Measurements from ENCODE around the gene CCDC121. TPM values are rescaled to one million over a fixed set of nuclear protein-coding genes. Genes with fewer than 3 reads are reported as not detected.
"Not testable (repeated sequence)": the region's sequence is repeated elsewhere in the genome, so short reads cannot be mapped to it uniquely, and the experiment has no call there.

The CCDC121 gene
- total RNA-seq, 2 donors from 2014 or later: 1.3 TPM

- no peak for DNase-seq
- Mint-ChIP-seq H3K27me3 (no peaks in the 10 kb centered on the region), H3K4me3 (no peak overlapping the region), H3K27ac (no peak overlapping the region), H3K4me1 (peaks cover 8% of the 10 kb centered on the region), H3K36me3 (ENCODE audit: low read depth) (peaks cover 14% of the 10 kb centered on the region)
- H3K9me3 ChIP-seq (ENCODE audit: control insufficient read depth, low read length, poor library complexity, severe bottlenecking): no peaks in the 10 kb centered on the region
- ATAC-seq: no peak
These were observed 23.5 kb upstream of the CCDC121 start for GRCh38 chr2:27652341-27652740.

- Mint-ChIP-seq H3K4me1 (peaks cover 11% of the 10 kb centered on the region), H3K36me3 (ENCODE audit: low read depth) (peaks cover 16% of the 10 kb centered on the region), H3K4me3 (no peak overlapping the region), H3K27ac (no peak overlapping the region), H3K27me3 (no peaks in the 10 kb centered on the region)
- ATAC-seq (no peak), DNase-seq (no peak)
- no peaks in the 10 kb centered on the region for H3K9me3 ChIP-seq (ENCODE audit: control insufficient read depth, low read length, poor library complexity, severe bottlenecking)
These were observed 22.2 kb upstream of the CCDC121 start for GRCh38 chr2:27651056-27651455.

GRCh38 chr2:27647737-27648136 lies 18.9 kb upstream of the CCDC121 start:
- Mint-ChIP-seq H3K27ac (peak overlapping the region; percentile 32), H3K36me3 (ENCODE audit: low read depth) (peaks cover 9% of the 10 kb centered on the region), H3K4me1 (peaks cover 9% of the 10 kb centered on the region), H3K27me3 (no peaks in the 10 kb centered on the region), H3K4me3 (no peak overlapping the region)
- DNase-seq: no peak
- ATAC-seq: no peak
- no peaks in the 10 kb centered on the region for H3K9me3 ChIP-seq (ENCODE audit: control insufficient read depth, low read length, poor library complexity, severe bottlenecking)

DNA sequence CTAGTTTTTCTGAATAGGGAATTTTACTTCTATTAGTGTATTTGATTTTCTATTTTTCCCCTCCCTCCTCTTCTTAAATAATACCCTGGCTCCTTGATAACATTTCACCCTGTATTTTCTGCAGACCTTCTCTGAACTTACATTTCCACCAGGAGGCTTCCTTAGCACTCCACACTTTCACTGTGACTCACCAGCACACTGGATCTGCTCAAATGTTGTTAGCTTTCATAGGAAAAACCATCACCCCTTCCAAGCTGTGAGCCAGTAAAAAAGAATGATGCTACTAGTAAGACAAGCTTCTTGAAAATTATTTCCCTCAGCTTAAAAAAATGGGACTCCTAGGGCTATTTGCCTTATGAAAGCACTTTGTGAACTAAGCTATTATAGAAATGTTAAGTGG lies 18.5 kb upstream of the CCDC121 start:
- Mint-ChIP-seq H3K4me1 (peaks cover 9% of the 10 kb centered on the region), H3K36me3 (ENCODE audit: low read depth) (peaks cover 6% of the 10 kb centered on the region), H3K27ac (peak overlapping the region; percentile 32), H3K27me3 (no peaks in the 10 kb centered on the region), H3K4me3 (no peak overlapping the region)
- no peak for DNase-seq
- ATAC-seq: no peak
- no peaks in the 10 kb centered on the region for H3K9me3 ChIP-seq (ENCODE audit: control insufficient read depth, low read length, poor library complexity, severe bottlenecking)

- no peaks in the 10 kb centered on the region for H3K9me3 ChIP-seq (ENCODE audit: control insufficient read depth, low read length, poor library complexity, severe bottlenecking)
- Mint-ChIP-seq H3K27me3 (no peaks in the 10 kb centered on the region), H3K27ac (no peak overlapping the region), H3K36me3 (ENCODE audit: low read depth) (peaks cover 9% of the 10 kb centered on the region), H3K4me1 (peaks cover 9% of the 10 kb centered on the region), H3K4me3 (no peak overlapping the region)
- ATAC-seq (no peak), DNase-seq (no peak)
These were observed 16.4 kb upstream of the CCDC121 start for GRCh38 chr2:27645197-27645596.

DNA sequence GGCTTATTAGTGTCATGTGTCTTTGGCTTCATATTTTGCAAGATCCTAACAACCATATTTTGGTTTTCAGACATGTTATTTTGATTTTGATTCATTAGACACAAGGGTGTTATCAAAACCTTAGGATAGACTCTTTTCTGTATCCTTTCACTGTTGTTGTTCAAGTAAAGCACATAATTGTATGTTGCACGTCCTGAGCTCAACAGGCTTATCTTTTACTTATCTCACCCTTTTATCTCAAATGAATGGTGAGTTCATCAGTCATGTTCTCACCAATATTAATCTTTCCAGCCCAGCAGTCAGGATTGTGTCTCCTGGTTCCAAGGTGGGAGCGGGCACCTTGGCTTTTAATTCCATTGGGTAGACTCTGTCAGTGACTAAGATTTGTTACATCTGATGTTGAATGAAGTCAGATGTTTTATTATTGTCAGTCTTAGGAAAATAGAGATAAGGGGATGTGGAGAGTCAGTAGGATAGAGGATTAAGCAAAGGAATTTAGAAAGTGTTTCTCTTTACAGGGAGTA lies 12.0 kb upstream of the CCDC121 start:
- Mint-ChIP-seq H3K4me3 (peak overlapping the region; percentile 41), H3K36me3 (ENCODE audit: low read depth) (peaks cover 9% of the 10 kb centered on the region), H3K27ac (no peak overlapping the region), H3K27me3 (no peaks in the 10 kb centered on the region), H3K4me1 (peaks cover 8% of the 10 kb centered on the region)
- DNase-seq (no peak), ATAC-seq (no peak)
- no peaks in the 10 kb centered on the region for H3K9me3 ChIP-seq (ENCODE audit: control insufficient read depth, low read length, poor library complexity, severe bottlenecking)

DNA sequence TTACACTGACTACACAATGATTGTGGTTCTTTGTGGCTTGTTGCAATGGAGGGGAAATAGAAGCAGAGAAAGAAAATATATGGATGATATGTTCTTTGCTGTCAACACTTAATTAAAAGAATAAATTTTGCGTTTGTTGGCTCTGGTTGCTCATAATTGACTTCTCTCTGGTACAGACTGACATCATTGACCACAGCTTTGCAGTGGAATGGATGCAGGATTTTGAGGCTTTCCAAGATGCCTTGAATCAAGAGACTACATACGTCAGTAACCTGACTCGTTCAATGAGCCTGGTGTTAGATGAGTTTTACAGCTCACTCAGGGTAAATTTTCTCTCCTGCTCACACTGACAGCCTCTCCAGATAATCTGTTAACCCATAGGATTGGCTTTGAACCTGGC lies 9.9 kb upstream of the CCDC121 start:
- H3K4me1 Mint-ChIP-seq: peaks cover 16% of the 10 kb centered on the region
- H3K36me3 Mint-ChIP-seq (ENCODE audit: low read depth): peaks cover 22% of the 10 kb centered on the region
- H3K27me3 Mint-ChIP-seq: no peaks in the 10 kb centered on the region
- no peak overlapping the region for H3K4me3 Mint-ChIP-seq
- DNase-seq (no peak), ATAC-seq (no peak)
- peak overlapping the region; percentile 32 for H3K27ac Mint-ChIP-seq
- no peaks in the 10 kb centered on the region for H3K9me3 ChIP-seq (ENCODE audit: control insufficient read depth, low read length, poor library complexity, severe bottlenecking)

GRCh38 chr2:27638037-27638637 lies 9.3 kb upstream of the CCDC121 start:
- H3K27me3 Mint-ChIP-seq: no peaks in the 10 kb centered on the region
- H3K36me3 Mint-ChIP-seq (ENCODE audit: low read depth): peaks cover 22% of the 10 kb centered on the region
- H3K9me3 ChIP-seq (ENCODE audit: control insufficient read depth, low read length, poor library complexity, severe bottlenecking): no peaks in the 10 kb centered on the region
- H3K4me3 Mint-ChIP-seq: no peak overlapping the region
- peaks cover 16% of the 10 kb centered on the region for H3K4me1 Mint-ChIP-seq
- H3K27ac Mint-ChIP-seq: peak overlapping the region; percentile 32
- ATAC-seq (peak; percentile 40), DNase-seq (no peak)

- Mint-ChIP-seq H3K27me3 (no peaks in the 10 kb centered on the region), H3K36me3 (ENCODE audit: low read depth) (peaks cover 24% of the 10 kb centered on the region), H3K27ac (no peak overlapping the region), H3K4me3 (no peak overlapping the region), H3K4me1 (peaks cover 18% of the 10 kb centered on the region)
- H3K9me3 ChIP-seq (ENCODE audit: control insufficient read depth, low read length, poor library complexity, severe bottlenecking): no peaks in the 10 kb centered on the region
- ATAC-seq: no peak
- no peak for DNase-seq
These were observed 8.0 kb upstream of the CCDC121 start for GRCh38 chr2:27636766-27637165.

- no peak for ATAC-seq
- H3K27me3 Mint-ChIP-seq: no peaks in the 10 kb centered on the region
- DNase-seq: no peak
- peaks cover 24% of the 10 kb centered on the region for H3K4me1 Mint-ChIP-seq
- H3K4me3 Mint-ChIP-seq: no peak overlapping the region
- no peaks in the 10 kb centered on the region for H3K9me3 ChIP-seq (ENCODE audit: control insufficient read depth, low read length, poor library complexity, severe bottlenecking)
- peak overlapping the region; percentile 53 for H3K27ac Mint-ChIP-seq
- peaks cover 22% of the 10 kb centered on the region for H3K36me3 Mint-ChIP-seq (ENCODE audit: low read depth)
These were observed 5.5 kb upstream of the CCDC121 start for GRCh38 chr2:27634291-27634690.

- H3K4me1 Mint-ChIP-seq: peaks cover 24% of the 10 kb centered on the region
- not testable (repeated sequence) for DNase-seq; H3K9me3 ChIP-seq (ENCODE audit: control insufficient read depth, low read length, poor library complexity, severe bottlenecking); H3K27me3 Mint-ChIP-seq; H3K27ac Mint-ChIP-seq; H3K4me3 Mint-ChIP-seq; ATAC-seq
- H3K36me3 Mint-ChIP-seq (ENCODE audit: low read depth): peaks cover 11% of the 10 kb centered on the region
These were observed 1.4 kb upstream of the CCDC121 start for GRCh38 chr2:27630257-27630656.

DNA sequence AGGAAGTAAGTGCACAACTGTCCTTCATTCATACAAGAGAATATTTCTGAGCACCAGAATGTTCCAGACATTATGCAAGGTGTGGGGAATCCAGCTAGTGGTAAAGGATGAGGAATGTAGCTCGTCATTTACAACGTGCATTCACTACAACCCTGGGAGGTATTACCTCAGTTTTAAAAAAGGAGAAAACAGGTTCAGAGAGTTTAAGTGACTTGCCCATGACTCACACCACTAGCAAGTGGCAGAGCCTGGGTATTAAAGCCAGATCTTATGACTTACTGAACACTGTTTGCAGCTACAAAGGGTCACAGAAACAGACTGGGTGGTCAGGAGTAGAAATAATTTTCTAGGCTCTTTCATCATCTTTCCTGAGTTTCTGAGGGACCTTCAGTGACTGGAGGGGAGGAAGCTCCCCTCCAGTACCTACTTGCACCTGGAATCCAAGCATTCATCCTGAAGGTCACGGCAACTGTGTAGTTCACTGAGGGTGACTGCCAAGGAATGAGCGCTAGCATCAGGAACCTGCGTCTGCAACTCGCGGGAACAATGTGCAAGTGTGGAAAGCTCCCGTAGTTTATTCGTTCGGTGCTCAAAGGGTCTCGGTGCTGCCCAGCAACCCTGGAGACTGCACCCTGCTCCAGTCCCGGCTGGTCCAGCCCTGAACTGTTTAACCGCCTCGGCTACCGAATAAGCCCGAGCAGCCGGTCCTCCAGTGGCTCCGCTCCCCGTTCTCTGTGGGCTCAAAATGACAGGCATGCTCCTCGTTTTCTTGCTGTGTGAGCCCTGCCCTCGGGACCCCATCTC lies 647 bp downstream of the CCDC121 start:
- peak; percentile 27 for ATAC-seq

DNA sequence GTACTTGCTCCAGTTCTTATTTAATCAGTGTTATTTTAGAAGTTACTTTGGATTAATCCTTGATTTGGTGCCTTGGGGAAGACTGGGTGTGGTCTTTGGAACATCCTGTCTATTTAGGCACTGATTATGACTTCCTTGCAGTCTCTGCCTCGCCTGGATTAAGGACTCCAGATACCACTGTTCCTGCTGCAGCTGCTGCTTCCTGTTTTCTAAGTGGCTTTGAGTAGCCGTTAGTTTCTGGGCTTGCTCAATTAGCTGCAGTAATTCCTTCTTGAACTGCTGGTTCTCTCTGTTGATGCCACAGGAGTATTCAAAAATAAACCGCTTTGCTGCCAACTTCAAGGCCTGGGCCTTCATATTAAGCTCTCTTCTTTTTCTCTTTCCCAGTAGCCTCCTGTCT lies 1.9 kb downstream of the CCDC121 start:
- not testable (repeated sequence) for H3K4me3 Mint-ChIP-seq; DNase-seq; H3K27ac Mint-ChIP-seq; H3K27me3 Mint-ChIP-seq; H3K36me3 Mint-ChIP-seq (ENCODE audit: low read depth); H3K9me3 ChIP-seq (ENCODE audit: control insufficient read depth, low read length, poor library complexity, severe bottlenecking); ATAC-seq
- peaks cover 14% of the 10 kb centered on the region for H3K4me1 Mint-ChIP-seq

More for the DNA sequence above, 647 bp downstream of the CCDC121 start:
- no peaks in the 10 kb centered on the region for H3K9me3 ChIP-seq (ENCODE audit: control insufficient read depth, low read length, poor library complexity, severe bottlenecking)
- Mint-ChIP-seq H3K27me3 (no peaks in the 10 kb centered on the region), H3K4me1 (peaks cover 17% of the 10 kb centered on the region), H3K4me3 (no peak overlapping the region), H3K36me3 (ENCODE audit: low read depth) (peaks cover 2% of the 10 kb centered on the region), H3K27ac (no peak overlapping the region)
- DNase-seq: no peak

All from T-helper 17 cell (primary cell).